Measurements from ENCODE around the gene KRTAP10-7.
"Not testable (repeated sequence)": the region's sequence is repeated elsewhere in the genome, so short reads cannot be mapped to it uniquely, and the experiment has no call there.

The KRTAP10-7 gene

GRCh38 chr21:44637018-44637850 is 36.8 kb downstream of the KRTAP10-7 start, which contains the start of gene KRTAP10-10:
Gene KRTAP10-10, plus strand, starts transcription at chr21:44637356. Its CDS starts 62 bp downstream, at chr21:44637418.
- no peak for DNase-seq

DNA sequence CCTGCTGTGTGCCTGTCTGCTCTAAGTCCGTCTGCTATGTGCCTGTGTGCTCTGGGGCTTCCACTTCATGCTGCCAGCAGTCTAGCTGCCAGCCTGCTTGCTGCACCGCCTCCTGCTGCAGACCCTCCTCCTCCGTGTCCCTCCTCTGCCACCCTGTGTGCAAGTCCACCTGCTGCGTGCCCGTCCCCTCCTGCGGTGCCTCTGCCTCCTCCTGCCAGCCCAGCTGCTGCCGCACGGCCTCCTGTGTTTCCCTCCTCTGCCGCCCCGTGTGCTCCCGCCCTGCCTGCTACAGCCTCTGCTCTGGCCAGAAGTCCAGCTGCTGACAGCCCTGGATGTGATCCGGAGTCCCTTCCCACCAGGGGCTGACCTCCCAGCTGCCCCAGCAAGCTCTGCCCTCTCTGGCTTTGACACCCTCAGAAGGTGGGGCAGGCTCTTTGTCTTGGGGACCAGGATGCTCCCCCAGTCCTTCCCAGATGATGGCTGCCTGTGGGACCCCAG is 37.5 kb downstream of the KRTAP10-7 start:
- not testable (repeated sequence) for DNase-seq

GRCh38 chr21:44638506-44639330 is 38.3 kb downstream of the KRTAP10-7 start:
- DNase-seq, result not testable (repeated sequence)

GRCh38 chr21:44639331-44639655 is 38.9 kb downstream of the KRTAP10-7 start:
- DNase-seq, result no peak

- no peak for DNase-seq
Measured at GRCh38 chr21:44640761-44641160, 40.4 kb downstream of the KRTAP10-7 start.

DNA sequence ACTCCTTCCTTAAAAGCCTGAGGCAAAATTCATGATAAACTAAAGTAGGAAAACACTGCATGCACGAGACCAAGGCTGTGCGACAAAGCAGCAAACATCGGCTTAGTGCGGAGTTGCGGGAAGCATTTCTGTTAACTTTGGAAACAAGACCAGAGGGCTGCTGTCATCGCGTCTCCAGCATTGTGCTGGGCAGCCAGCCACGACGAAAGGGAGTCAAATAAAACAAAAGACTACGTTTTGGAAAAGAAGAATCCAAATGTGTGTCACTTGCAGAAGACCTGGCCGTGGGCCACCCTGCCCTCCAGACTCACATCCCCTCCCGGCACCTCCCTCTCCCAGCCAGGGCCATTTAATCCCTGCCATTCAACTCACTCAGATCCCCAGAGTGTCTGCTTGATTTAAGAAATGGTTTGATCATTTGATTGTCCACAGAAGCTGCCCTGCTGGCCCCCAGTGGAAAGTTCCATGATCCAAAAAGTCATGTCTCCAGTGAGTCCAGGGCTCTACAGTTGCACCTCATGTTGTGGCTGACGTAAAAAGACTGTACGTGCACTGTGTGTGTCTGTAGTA is 43.4 kb downstream of the KRTAP10-7 start:
- DNase-seq, result no peak

DNA sequence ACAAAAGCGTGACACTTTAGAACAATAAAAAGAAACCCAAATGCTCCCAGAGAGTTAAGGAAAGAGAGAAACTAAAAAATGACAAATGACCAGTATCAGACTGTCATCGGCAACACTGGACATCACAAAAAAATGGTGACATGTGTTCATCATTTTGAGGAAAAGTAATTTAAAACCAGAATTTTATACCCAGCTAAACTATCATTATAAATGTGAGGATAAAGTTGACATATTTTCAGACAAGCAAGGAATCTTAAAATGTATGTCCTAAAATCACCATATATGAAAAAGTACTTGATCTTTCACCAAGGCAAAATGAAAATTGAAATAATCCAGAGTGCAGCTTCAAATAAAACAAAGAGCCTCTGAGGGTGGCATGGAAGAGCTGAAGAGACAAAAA is 44.5 kb downstream of the KRTAP10-7 start:
- no peak for DNase-seq

DNA sequence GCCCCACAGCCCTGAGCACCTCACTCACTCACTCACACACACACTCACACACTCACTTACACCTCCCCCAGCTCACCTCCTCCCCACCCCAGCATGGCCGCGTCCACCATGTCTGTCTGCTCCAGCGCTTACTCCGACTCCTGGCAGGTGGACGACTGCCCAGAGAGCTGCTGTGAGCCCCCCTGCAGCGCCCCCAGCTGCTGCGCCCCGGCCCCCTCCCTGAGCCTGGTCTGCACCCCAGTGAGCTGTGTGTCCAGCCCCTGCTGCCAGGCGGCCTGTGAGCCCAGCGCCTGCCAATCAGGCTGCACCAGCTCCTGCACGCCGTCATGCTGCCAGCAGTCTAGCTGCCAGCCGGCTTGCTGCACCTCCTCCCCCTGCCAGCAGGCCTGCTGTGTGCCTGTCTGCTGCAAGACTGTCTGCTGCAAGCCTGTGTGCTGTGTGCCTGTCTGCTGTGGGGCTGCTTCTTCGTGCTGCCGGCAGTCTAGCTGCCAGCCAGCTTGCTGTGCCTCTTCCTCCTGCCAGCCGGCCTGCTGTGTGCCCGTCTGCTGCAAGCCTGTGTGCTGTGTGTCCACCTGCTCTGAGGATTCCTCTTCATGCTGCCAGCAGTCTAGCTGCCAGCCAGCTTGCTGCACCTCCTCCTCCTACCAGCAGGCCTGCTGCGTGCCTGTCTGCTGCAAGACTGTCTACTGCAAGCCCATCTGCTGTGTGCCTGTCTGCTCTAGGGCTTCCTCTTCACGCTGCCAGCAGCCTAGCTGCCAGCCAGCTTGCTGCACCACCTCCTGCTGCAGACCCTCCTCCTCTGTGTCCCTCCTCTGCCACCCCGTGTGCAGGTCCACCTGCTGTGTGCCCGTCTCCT is 46.2 kb downstream of the KRTAP10-7 start, which contains the start of gene KRTAP10-11:
Gene KRTAP10-11 (plus strand): TSS at position 49 of the 856 bp plus-strand sequence. CDS start 45 bp downstream, at position 94.
- not testable (repeated sequence) for DNase-seq

DNA sequence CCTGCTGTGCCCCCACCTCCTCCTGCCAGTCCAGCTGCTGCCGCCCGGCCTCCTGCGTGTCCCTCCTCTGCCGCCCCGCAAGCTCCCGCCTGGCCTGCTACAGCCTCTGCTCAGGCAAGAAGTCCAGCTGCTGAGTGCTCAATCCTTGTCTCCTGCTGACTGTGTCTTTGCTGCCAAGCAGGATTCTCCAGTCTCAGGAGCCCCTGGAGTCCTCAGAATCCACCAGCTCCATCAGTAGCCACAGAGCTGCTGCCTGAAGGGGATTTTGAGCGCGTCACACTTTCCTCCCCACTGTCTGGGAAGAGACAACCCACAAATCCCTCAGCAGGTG is 46.8 kb downstream of the KRTAP10-7 start:
- DNase-seq, result no peak

DNA sequence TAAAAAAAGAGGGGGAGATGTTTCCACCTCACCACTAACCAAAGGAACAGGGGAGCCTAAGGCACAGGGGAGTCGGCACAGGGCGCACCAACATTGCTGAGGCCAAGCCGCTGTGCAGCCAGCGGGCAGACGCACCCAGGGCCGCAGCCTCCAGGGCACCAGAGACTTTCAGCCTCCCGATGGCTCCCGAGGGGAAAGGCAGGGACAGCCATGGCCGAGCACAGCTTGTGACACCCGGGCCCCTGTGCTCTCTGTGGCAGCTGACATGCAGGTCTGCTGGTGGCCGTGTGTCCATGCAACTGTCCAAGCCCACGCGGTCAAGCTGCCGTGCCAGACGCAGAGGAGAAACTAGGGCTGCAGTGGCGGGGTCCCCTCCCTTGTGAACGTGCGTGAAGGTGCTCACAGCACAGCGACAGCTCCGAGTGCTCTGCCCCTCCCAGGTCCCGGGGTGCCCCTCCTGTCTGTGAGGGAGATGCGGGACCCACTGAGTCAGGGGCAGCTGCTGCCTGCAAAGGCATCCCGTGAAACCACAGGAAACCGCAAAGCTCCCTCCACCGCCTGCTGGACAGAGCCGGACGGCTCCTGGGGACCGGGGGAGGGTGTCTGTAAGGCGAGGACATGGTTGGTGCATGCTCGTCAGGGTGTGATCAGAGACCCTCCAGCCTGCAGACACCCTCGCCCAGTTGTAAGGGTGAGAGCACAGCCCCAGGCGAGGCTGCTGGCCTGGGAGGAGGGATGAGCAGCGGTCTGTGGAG is 48.3 kb downstream of the KRTAP10-7 start:
- DNase-seq, result no peak

DNA sequence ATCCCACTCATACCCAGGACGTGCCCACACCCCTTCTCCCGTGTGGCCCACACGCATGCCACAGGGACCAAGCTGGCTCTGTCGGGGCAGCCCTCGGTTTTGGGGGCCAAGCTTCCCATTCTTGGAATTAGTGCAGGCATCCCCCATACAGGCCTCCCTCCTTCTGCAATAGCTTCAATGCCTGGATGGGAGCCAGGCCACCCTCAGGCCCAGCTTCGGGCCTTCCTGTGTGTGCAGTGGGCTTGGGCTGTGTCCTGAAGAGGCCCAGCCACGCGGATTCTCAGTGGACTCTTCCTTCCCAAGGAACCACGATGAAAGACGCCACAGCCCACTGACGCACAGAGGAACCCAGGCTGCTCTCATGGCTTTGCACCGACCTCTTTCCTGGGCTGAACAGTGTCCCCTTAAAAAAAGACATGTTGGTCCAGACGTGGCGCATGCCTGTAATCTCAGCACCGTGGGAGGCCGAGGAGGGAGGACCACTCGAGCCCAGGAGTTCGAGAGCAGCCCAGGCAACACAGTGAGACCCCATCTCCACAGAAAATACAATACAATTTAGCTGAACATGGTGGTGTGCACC is 49.2 kb downstream of the KRTAP10-7 start:
- no peak for DNase-seq

GRCh38 chr21:44650265-44650972 is 50.0 kb downstream of the KRTAP10-7 start:
- no peak for DNase-seq

GRCh38 chr21:44650973-44651675 is 50.7 kb downstream of the KRTAP10-7 start:
- DNase-seq, result no peak

Data from cortex of kidney (tissue), 1 donor.